IgD-negative memory B cell (primary cell): ENCODE measurements around the gene SNRNP48. TPM values are rescaled to one million over a fixed set of nuclear protein-coding genes. Genes with fewer than 3 reads are reported as not detected.

Source experiments
- H3K27ac Mint-ChIP-seq, 3 donors: one replicate each; pipeline ENCODE4 v1.8.0; 2020 to 2022; ENCODE audit warnings: mild to moderate bottlenecking in 3 of 3, mixed read lengths in 3 of 3, moderate library complexity in 1 of 3
- H3K27me3 Mint-ChIP-seq: one replicate; pipeline ENCODE4 v1.8.0; 2021; ENCODE audit warnings: mixed read lengths
- H3K36me3 Mint-ChIP-seq: one replicate; pipeline ENCODE4 v1.8.0; 2020; ENCODE audit warnings: mild to moderate bottlenecking, mixed read lengths
- H3K4me1 Mint-ChIP-seq, 3 donors: one replicate each; pipeline ENCODE4 v1.8.0; 2020 to 2022; ENCODE audit warnings: mixed read lengths in 3 of 3, mild to moderate bottlenecking in 1 of 3
- H3K4me3 Mint-ChIP-seq, 4 donors: one replicate each; pipeline ENCODE4 v1.8.0; 2020 to 2022; ENCODE audit warnings: mild to moderate bottlenecking in 4 of 4, mixed read lengths in 4 of 4, moderate library complexity in 3 of 4
- H3K9me3 Mint-ChIP-seq, 3 donors: one replicate each; pipeline ENCODE4 v1.8.0; 2020 to 2021; ENCODE audit warnings: mixed read lengths in 3 of 3, mild to moderate bottlenecking in 1 of 3
- polyA plus RNA-seq: library from polyadenylated mRNA; unstranded; fragments of 300-500 nt; fragmentation: Illumina TruSeq; gene quantifications from one replicate; pipeline ENCODE4 v1.2.3, GENCODE V29; 2021

SNRNP48 gene
- polyA plus RNA-seq, 1 donor from 2014 or later, result 6.9 TPM

DNA sequence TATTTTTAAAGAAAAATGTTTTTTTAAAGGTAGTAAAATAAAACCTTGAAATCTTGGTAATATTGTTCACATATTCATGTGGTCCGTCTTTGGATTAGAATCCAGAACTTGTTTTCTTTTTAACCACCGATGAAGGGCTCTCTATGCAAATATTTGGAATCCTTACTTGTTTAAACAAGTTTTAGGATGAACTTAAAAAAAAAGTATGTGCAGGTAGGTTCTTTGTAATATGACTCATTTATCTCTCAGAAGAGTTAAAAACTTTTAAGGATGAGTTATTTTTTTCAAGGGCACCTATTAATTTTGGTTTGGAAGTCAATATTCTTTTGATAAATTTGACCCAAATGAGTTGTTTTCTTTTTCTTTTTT is 39.6 kb upstream of the SNRNP48 start:
- no peaks in the 10 kb centered on the region for H3K4me1 Mint-ChIP-seq
- H3K4me3 Mint-ChIP-seq, result no peak overlapping the region
- H3K27me3 Mint-ChIP-seq, result peaks cover 13% of the 10 kb centered on the region
- H3K9me3 Mint-ChIP-seq, result no peaks in the 10 kb centered on the region
- H3K36me3 Mint-ChIP-seq, result no peaks in the 10 kb centered on the region
- H3K27ac Mint-ChIP-seq, result no peak overlapping the region

- no peak overlapping the region for H3K4me3 Mint-ChIP-seq
- no peaks in the 10 kb centered on the region for H3K36me3 Mint-ChIP-seq
- H3K4me1 Mint-ChIP-seq, result no peaks in the 10 kb centered on the region
- H3K27me3 Mint-ChIP-seq, result peaks cover 8% of the 10 kb centered on the region
- H3K9me3 Mint-ChIP-seq, result no peaks in the 10 kb centered on the region
- no peak overlapping the region for H3K27ac Mint-ChIP-seq
These were observed 35.3 kb upstream of the SNRNP48 start for GRCh38 chr6:7554533-7555275.

DNA sequence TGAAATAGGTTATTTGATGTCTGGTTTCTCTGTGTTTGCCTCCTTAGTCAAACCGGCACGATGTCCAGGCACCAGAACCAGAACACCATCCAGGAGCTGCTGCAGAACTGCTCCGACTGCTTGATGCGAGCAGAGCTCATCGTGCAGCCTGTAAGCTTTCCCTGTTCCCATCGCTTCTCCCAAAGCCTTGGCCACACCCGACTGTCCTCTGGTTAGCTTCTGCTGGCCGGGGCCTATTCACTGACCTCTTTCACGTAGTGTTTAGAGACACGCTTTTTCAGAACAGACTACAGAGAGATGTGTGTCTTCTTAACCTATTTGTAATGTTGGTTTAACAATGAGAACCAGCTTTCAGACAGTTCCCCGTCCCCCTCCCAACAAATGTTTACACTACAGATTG is 34.3 kb upstream of the SNRNP48 start:
- no peaks in the 10 kb centered on the region for H3K4me1 Mint-ChIP-seq
- no peaks in the 10 kb centered on the region for H3K9me3 Mint-ChIP-seq
- H3K27ac Mint-ChIP-seq, result no peak overlapping the region
- no peaks in the 10 kb centered on the region for H3K36me3 Mint-ChIP-seq
- H3K27me3 Mint-ChIP-seq, result peaks cover 8% of the 10 kb centered on the region
- H3K4me3 Mint-ChIP-seq, result no peak overlapping the region

- no peaks in the 10 kb centered on the region for H3K36me3 Mint-ChIP-seq
- no peaks in the 10 kb centered on the region for H3K4me1 Mint-ChIP-seq
- H3K27me3 Mint-ChIP-seq, result peaks cover 7% of the 10 kb centered on the region
- no peak overlapping the region for H3K27ac Mint-ChIP-seq
- H3K9me3 Mint-ChIP-seq, result no peaks in the 10 kb centered on the region
- no peak overlapping the region for H3K4me3 Mint-ChIP-seq
These were observed 33.4 kb upstream of the SNRNP48 start for GRCh38 chr6:7556394-7557106.

- H3K4me1 Mint-ChIP-seq, result no peaks in the 10 kb centered on the region
- peaks cover 7% of the 10 kb centered on the region for H3K27me3 Mint-ChIP-seq
- H3K27ac Mint-ChIP-seq, result no peak overlapping the region
- H3K4me3 Mint-ChIP-seq, result no peak overlapping the region
- H3K36me3 Mint-ChIP-seq, result no peaks in the 10 kb centered on the region
- H3K9me3 Mint-ChIP-seq, result no peaks in the 10 kb centered on the region
These were observed 32.3 kb upstream of the SNRNP48 start for GRCh38 chr6:7557652-7558051.

DNA sequence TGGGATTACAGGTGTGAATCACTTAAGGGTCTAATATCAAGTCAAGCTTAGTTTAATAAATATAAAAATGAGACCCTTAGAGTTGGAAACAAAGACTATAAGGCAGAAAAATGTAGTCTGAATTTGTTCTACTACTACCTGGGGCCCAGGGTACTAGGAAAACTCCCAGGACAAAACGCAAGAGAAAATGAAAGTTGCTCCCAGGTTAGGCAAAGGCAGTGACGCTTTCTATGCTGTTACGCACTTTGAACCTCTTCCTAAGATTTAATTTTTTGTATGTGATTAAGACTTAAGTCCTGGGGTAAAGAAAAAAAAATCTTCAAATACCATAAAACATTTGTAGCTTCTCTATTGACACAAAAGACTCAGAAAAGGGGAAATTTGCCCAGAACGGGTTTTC is 31.2 kb upstream of the SNRNP48 start:
- Mint-ChIP-seq H3K4me3 (no peak overlapping the region), H3K9me3 (no peaks in the 10 kb centered on the region), H3K4me1 (no peaks in the 10 kb centered on the region), H3K27ac (no peak overlapping the region), H3K36me3 (no peaks in the 10 kb centered on the region), H3K27me3 (peaks cover 7% of the 10 kb centered on the region)

DNA sequence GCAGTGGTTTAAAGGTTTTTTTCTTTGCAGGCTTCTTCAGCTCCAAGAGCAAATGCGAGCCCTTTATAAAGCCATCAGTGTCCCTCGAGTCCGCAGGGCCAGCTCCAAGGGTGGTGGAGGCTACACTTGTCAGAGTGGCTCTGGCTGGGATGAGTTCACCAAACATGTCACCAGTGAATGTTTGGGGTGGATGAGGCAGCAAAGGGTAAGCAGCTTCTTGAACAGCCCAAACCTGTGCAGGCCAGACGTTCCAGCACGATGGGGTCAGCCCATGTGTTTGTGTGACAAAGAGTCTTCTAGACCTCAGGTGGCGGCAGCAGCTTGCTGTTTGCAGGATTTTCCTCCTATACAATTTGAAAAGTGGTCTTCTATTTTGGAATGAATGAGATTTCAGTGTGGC is 30.8 kb upstream of the SNRNP48 start:
- H3K4me3 Mint-ChIP-seq, result no peak overlapping the region
- no peaks in the 10 kb centered on the region for H3K4me1 Mint-ChIP-seq
- H3K27me3 Mint-ChIP-seq, result peaks cover 9% of the 10 kb centered on the region
- H3K9me3 Mint-ChIP-seq, result no peaks in the 10 kb centered on the region
- no peak overlapping the region for H3K27ac Mint-ChIP-seq
- no peaks in the 10 kb centered on the region for H3K36me3 Mint-ChIP-seq

DNA sequence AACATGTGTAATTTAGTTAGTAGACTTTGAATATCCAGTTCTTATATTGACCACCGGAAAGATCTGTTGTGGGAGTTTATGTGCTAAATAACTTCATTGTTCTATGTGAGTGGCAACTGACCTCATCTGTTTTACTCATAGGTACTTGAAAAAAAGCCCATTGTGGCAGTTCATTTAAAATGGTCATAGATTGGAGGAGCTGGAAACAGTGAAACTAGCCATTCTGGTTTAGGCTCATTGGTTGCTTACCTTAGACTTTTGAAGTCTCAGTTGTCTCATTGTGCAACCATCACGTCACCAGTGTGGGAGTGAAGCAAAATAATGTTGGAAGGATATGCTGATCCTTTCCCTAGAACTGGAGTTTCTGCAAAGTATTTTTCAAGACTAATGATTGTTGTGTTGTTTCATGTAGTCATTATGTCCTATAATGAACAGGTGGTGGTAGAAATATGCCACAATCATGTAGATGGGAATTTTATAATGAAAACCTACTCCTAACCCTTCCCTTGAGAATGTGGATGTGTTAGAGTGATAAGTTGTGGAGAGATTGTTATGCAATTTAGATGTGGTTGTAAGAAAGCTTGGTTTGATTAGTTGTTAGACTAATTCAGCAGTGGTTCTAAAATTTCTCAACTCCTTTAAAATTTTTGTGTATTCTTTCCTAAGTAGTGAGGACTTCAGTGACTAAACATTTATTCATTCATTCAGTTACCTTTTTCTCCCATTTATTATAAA is 30.2 kb upstream of the SNRNP48 start:
- H3K4me3 Mint-ChIP-seq, result no peak overlapping the region
- H3K9me3 Mint-ChIP-seq, result no peaks in the 10 kb centered on the region
- H3K36me3 Mint-ChIP-seq, result no peaks in the 10 kb centered on the region
- no peaks in the 10 kb centered on the region for H3K4me1 Mint-ChIP-seq
- peaks cover 11% of the 10 kb centered on the region for H3K27me3 Mint-ChIP-seq
- no peak overlapping the region for H3K27ac Mint-ChIP-seq

- Mint-ChIP-seq H3K27me3 (peaks cover 12% of the 10 kb centered on the region), H3K36me3 (no peaks in the 10 kb centered on the region), H3K4me3 (no peak overlapping the region), H3K27ac (no peak overlapping the region), H3K9me3 (no peaks in the 10 kb centered on the region), H3K4me1 (no peaks in the 10 kb centered on the region)
These were observed 28.6 kb upstream of the SNRNP48 start for GRCh38 chr6:7561153-7561964.

- peaks cover 11% of the 10 kb centered on the region for H3K27me3 Mint-ChIP-seq
- H3K27ac Mint-ChIP-seq, result no peak overlapping the region
- no peaks in the 10 kb centered on the region for H3K9me3 Mint-ChIP-seq
- no peaks in the 10 kb centered on the region for H3K36me3 Mint-ChIP-seq
- H3K4me3 Mint-ChIP-seq, result no peak overlapping the region
- no peaks in the 10 kb centered on the region for H3K4me1 Mint-ChIP-seq
These were observed 27.2 kb upstream of the SNRNP48 start for GRCh38 chr6:7562769-7563168.

DNA sequence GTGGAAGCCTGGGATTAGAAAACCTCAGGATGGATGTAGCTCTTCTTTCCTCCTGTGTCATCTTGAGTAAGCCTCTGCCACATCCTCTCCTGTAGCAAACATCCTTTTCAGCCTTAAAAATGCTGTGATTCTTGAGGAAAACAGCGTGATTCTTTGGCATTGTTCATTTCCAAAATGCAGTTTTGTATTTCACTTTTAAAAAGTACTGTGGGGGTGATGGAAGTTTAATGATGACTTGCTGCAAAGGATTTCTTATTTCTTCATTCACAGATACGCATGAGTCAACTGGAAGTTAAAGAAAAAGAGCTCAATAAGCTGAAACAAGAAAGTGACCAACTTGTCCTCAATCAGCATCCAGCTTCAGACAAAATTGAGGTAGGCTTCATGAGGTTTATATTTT is 23.9 kb upstream of the SNRNP48 start:
- H3K27ac Mint-ChIP-seq, result no peak overlapping the region
- H3K27me3 Mint-ChIP-seq, result peaks cover 7% of the 10 kb centered on the region

GRCh38 chr6:7566617-7567173 is 23.3 kb upstream of the SNRNP48 start:
- no peaks in the 10 kb centered on the region for H3K36me3 Mint-ChIP-seq
- no peaks in the 10 kb centered on the region for H3K9me3 Mint-ChIP-seq
- no peak overlapping the region for H3K27ac Mint-ChIP-seq
- no peak overlapping the region for H3K4me3 Mint-ChIP-seq
- H3K27me3 Mint-ChIP-seq, result peaks cover 8% of the 10 kb centered on the region
- H3K4me1 Mint-ChIP-seq, result no peaks in the 10 kb centered on the region

More for the DNA sequence above, 23.9 kb upstream of the SNRNP48 start:
- H3K4me1 Mint-ChIP-seq, result no peaks in the 10 kb centered on the region
- no peak overlapping the region for H3K4me3 Mint-ChIP-seq
- H3K36me3 Mint-ChIP-seq, result no peaks in the 10 kb centered on the region
- H3K9me3 Mint-ChIP-seq, result no peaks in the 10 kb centered on the region

GRCh38 chr6:7568021-7568420 is 22.0 kb upstream of the SNRNP48 start:
- Mint-ChIP-seq H3K9me3 (no peaks in the 10 kb centered on the region), H3K27ac (no peak overlapping the region), H3K36me3 (no peaks in the 10 kb centered on the region), H3K4me3 (no peak overlapping the region), H3K4me1 (no peaks in the 10 kb centered on the region), H3K27me3 (peaks cover 8% of the 10 kb centered on the region)

DNA sequence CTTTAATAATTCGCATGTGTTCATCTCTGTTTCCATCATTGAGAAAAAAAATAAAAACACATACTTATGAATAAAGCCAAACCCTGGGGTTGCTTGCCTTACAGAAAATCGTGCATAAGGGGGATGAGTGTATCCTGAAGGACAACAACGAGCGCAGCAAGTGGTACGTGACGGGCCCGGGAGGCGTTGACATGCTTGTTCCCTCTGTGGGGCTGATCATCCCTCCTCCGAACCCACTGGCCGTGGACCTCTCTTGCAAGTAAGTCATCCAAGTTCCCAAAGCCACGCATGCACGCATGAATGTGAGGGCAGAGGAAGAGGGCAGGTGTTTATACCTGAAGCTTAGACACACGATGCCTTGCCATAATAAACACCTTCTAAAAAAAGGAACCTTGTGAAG is 20.9 kb upstream of the SNRNP48 start:
- Mint-ChIP-seq H3K36me3 (no peaks in the 10 kb centered on the region), H3K27ac (no peak overlapping the region), H3K9me3 (no peaks in the 10 kb centered on the region), H3K4me1 (no peaks in the 10 kb centered on the region), H3K27me3 (peaks cover 7% of the 10 kb centered on the region), H3K4me3 (no peak overlapping the region)
